ENCODE data around the gene ITGA1.

Gene ITGA1

GRCh38 chr5:52757527-52757926 lies 30.2 kb upstream of the ITGA1 start:
- CTCF ChIA-PET, result interaction anchor here (0.5 to 1.4 kb wide), 2 partner anchors 64 to 106 kb away, joined by 3 read pairs; no protein-coding TSS in a partner anchor
- TF ChIP-seq TSHZ1 (tag by site-specific recombination; IDR thresholded peaks at IDR 0.05; ENCODE audit: borderline replicate concordance) (no peak), KLF9 (tag by site-specific recombination; IDR thresholded peaks at IDR 0.05; ENCODE audit: low read depth) (no peak), ZNF624 (tag by site-specific recombination; IDR thresholded peaks at IDR 0.05) (no peak), ZNF146 (tag by site-specific recombination; IDR thresholded peaks at IDR 0.05) (no peak), ZNF202 (tag by site-specific recombination; IDR thresholded peaks at IDR 0.05; ENCODE audit: borderline replicate concordance) (no peak), ZNF16 (tag by site-specific recombination; IDR thresholded peaks at IDR 0.05; ENCODE audit: low read depth) (no peak), SP3 (tag by site-specific recombination; IDR thresholded peaks at IDR 0.05) (no peak), MYNN (tag by site-specific recombination; IDR thresholded peaks at IDR 0.05; ENCODE audit: borderline replicate concordance) (no peak), ZNF324 (tag by site-specific recombination; IDR thresholded peaks at IDR 0.05) (no peak), ZNF169 (tag by site-specific recombination; IDR thresholded peaks at IDR 0.05) (no peak), ZNF488 (tag by site-specific recombination; IDR thresholded peaks at IDR 0.05) (no peak), ZNF280C (tag by site-specific recombination; IDR thresholded peaks at IDR 0.05) (no peak), KLF10 (tag by site-specific recombination; IDR thresholded peaks at IDR 0.05) (no peak), ZNF707 (tag by site-specific recombination; IDR thresholded peaks at IDR 0.05) (no peak), ZNF302 (tag by site-specific recombination; IDR thresholded peaks at IDR 0.05; ENCODE audit: low read depth) (no peak)

GRCh38 chr5:52758014-52758413 lies 29.7 kb upstream of the ITGA1 start:
- Histone ChIP-seq H3K9me3 (ENCODE audit: control insufficient read depth, insufficient read depth, low read depth, low read length) (no peaks in the 10 kb centered on the region), H3K4me1 (ENCODE audit: control insufficient read depth, insufficient read depth, low read length) (no peaks in the 10 kb centered on the region), H3K4me3 (ENCODE audit: low read depth, low read length) (no peak overlapping the region), H3K27ac (ENCODE audit: extremely low read depth, low read depth, low read length) (no peak overlapping the region), H3K36me3 (ENCODE audit: control insufficient read depth in 2 of 2, insufficient read depth in 1 of 2, low read length in 2 of 2) (no peaks in the 10 kb centered on the region)
- ChIA-PET CTCF (interaction anchor here (0.5 to 1.4 kb wide), 2 partner anchors 64 to 106 kb away, joined by 3 read pairs; no protein-coding TSS in a partner anchor), POLR2A (no interaction called here)
- no peak for TF ChIP-seq ZNF155 (tag by site-specific recombination; IDR thresholded peaks at IDR 0.05)
- TF ChIP-seq ZNF416 (tag by site-specific recombination; IDR thresholded peaks at IDR 0.05), result no peak
- TF ChIP-seq ZNF274 (IDR thresholded peaks at IDR 0.05; ENCODE audit: low read length), result no peak
- no peak for TF ChIP-seq ZNF274 (tag by site-specific recombination; IDR thresholded peaks at IDR 0.05; ENCODE audit: borderline replicate concordance)
- TF ChIP-seq ZNF133 (tag by site-specific recombination; IDR thresholded peaks at IDR 0.05), result no peak
- TF ChIP-seq ZNF610 (tag by site-specific recombination; IDR thresholded peaks at IDR 0.05; ENCODE audit: borderline replicate concordance), result no peak
- TF ChIP-seq ZNF23 (tag by site-specific recombination; IDR thresholded peaks at IDR 0.05; ENCODE audit: borderline replicate concordance), result no peak
- TF ChIP-seq ZNF211 (tag by site-specific recombination; IDR thresholded peaks at IDR 0.05; ENCODE audit: low read depth), result no peak
- TF ChIP-seq ZNF248 (tag by site-specific recombination; IDR thresholded peaks at IDR 0.05), result no peak
- TF ChIP-seq ZNF654 (tag by site-specific recombination; IDR thresholded peaks at IDR 0.05; ENCODE audit: low read depth), result no peak
- no peak for TF ChIP-seq ZNF239 (tag by site-specific recombination; IDR thresholded peaks at IDR 0.05)
- no peak for TF ChIP-seq ZNF223 (tag by site-specific recombination; IDR thresholded peaks at IDR 0.05)
- TF ChIP-seq ZBTB44 (tag by site-specific recombination; IDR thresholded peaks at IDR 0.05), result no peak
- no peak for TF ChIP-seq ZNF792 (tag by site-specific recombination; IDR thresholded peaks at IDR 0.05)
- no peak for TF ChIP-seq ZNF830 (tag by site-specific recombination; IDR thresholded peaks at IDR 0.05; ENCODE audit: low read depth)
- TF ChIP-seq ZNF501 (tag by site-specific recombination; IDR thresholded peaks at IDR 0.05), result no peak

More at GRCh38 chr5:52757527-52757926, 30.2 kb upstream of the ITGA1 start:
- Histone ChIP-seq H3K4me3 (ENCODE audit: low read depth, low read length) (no peak overlapping the region), H3K4me1 (ENCODE audit: control insufficient read depth, insufficient read depth, low read length) (no peaks in the 10 kb centered on the region), H3K9me3 (ENCODE audit: control insufficient read depth, insufficient read depth, low read depth, low read length) (no peaks in the 10 kb centered on the region), H3K36me3 (ENCODE audit: control insufficient read depth in 2 of 2, insufficient read depth in 1 of 2, low read length in 2 of 2) (no peaks in the 10 kb centered on the region), H3K27ac (ENCODE audit: extremely low read depth, low read depth, low read length) (no peak overlapping the region)
- POLR2A ChIA-PET, result no interaction called here
